Stimulated activated naive CD4-positive, alpha-beta T cell treated with Interleukin-2 at 50 U/mL for 16 hours (primary cell): ENCODE results near the gene FBXL15.

Experiments used
- DNase-seq: peaks from one replicate; lab custom pipeline; 2025; lab: John Stamatoyannopoulos, UW

The FBXL15 gene

GRCh38 chr10:102457591-102458150, 37.0 kb downstream of the FBXL15 start:
- DNase-seq = no peak

DNA sequence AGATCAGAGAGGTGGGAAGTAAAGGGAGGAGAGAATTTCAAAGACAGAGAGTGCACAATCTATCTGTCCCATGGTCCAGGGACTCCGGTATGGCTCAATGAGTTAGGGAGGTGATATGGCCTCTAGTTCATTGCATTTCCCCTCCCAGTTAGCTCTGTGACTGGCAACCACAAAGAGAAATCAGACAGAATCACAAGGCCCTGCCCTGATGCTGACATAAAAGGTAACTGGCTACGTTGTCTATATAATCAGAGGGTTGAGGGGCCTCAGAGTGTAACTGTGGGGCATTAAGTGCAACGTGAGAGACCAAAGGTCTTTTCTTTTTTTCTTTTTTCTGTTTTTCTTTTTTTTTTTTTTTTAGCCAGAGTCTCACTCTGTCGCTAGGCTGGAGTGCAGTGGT, 38.0 kb downstream of the FBXL15 start:
- DNase-seq = no peak

DNA sequence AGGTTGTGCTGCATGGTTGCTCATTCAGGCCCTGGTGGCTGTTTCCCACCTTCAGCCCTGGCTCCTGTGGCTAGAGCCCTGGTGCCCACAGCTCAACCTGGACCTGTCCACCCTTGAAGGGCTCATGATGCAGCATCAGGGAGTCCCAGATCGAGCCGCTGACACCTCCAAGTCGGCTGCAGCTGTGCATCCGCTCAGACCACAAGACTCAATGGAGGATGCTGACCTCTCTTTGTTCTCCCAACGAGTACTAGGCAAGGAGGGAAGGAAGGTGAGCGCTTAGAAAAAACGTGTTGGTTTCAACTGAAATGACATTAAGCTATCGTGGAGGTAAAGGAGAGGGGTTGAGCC, 40.2 kb downstream of the FBXL15 start:
- DNase-seq = no peak

DNA sequence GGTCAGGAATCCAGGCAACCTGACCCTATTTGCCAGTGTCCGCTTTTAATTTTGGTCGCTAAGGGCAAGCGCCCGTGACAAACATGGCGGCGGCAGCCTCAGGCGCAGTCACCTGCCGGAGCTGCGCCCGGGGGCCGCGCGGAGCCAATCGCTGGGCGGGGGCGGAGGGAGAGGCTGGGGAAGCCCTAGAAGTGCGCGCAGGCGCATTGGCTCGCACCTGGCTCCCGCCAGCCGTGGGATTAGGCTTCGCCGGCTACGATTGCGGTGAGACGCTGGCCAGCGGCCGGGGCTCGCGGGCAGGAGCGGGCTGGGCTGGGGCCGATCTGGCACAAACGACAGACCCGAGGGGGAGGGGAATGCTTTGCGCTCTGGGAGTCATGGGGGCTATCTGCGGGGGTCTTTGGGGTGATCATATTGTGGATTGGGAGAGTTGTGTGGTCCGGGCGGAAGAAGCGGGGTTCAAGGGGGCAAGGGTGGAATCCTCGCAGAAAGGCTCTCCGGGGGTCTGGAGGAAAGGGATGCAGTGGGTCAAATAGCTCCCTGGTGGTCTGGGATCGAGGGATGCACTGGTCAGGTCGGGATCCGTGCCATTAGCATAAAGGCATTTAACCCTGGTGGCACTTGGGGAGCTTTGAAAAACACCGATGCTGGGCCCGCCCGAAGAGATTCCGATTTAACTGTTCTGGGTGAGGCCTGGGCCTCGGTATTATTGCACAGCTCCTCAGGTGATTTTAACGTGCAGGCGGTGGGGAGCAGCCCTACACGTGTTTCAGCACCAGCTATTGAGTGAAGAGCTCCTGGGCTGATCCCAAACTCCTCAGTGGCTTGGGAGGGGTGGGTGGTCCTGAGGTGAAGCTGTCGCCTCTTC, 40.8 kb downstream of the FBXL15 start:
- DNase-seq = peak; percentile 91

- DNase-seq = no peak
Observed at GRCh38 chr10:102462512-102463054, 41.9 kb downstream of the FBXL15 start.

GRCh38 chr10:102463983-102464382, 43.3 kb downstream of the FBXL15 start:
- DNase-seq = no peak

GRCh38 chr10:102465466-102465865, 44.8 kb downstream of the FBXL15 start:
- no peak for DNase-seq

DNA sequence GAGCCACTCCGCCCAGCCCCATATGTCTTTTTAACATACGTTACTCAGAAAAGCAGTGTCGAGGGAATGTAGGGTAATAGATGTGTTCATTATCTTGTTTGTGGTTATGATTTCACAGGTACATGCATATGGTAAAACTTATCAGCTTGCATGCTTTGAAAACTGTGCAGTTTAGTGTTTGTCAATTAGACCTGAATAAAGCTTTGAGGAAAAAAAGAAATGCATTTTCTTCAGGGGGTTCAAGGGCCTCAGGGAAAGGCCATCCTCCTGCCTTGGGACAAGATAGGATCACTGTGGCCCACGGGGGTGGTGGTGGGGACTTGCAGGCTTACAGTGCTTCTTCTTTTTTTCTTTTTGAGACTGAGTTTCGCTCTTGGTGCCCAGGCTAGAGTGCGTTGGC, 46.7 kb downstream of the FBXL15 start:
- DNase-seq = no peak

GRCh38 chr10:102467971-102468438, 47.4 kb downstream of the FBXL15 start:
- no peak for DNase-seq

DNA sequence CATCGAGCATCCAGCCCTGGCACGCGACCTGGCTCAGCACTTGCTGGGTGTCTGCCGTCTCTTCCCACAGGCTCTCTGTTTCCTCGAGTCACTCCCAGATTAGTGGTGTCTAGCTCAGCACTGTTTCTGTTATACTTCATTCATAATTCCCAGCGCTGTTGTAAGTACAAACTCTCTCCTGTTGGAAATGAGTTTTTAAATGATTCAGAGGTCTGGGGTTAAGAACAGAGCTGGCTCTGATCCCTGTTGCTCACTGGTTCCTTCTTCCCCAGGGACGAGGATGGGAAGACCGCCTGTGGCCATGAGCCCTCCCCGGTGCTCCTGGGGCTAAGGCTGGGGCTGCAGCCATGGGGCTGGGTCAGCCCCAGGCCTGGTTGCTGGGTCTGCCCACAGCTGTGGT, 48.0 kb downstream of the FBXL15 start:
- DNase-seq = no peak

DNA sequence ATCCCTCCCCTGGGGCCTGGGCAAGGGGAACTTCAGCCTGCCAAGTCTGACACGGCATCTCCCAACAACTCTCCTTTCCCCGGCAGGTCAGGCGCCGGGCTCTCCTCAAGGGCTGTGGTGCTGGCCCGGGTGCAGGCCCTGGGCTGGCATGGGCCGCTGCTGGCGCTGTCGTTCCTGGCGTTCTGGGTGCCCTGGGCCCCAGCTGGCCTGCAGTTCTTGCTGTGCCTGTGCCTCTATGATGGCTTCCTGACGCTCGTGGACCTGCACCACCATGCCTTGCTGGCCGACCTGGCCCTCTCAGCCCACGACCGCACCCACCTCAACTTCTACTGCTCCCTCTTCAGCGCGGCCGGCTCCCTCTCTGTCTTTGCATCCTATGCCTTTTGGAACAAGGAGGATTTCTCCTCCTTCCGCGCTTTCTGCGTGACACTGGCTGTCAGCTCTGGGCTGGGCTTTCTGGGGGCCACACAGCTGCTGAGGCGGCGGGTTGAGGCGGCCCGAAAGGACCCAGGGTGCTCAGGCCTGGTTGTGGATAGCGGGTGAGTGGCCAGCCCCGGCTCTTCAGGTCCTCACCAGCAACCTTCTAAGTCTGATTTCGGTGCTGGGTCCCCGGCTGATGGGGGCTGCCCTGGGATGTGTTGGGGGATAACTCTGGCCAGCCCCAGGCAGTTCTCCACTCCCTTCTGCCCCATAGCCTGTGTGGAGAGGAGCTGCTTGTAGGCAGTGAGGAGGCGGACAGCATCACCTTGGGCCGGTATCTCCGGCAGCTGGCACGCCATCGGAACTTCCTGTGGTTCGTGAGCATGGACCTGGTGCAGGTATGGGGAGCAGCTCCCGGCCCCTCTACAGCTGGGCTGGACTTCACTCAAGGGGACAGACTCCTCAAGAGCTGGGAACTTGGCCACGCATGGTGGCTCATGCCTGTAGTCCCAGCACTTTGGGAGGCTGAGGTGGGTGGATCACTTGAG, 50.2 kb downstream of the FBXL15 start:
- no peak for DNase-seq
